Fibroblast of the aortic adventitia (primary cell): Measurements from ENCODE around the gene BCL2L13. TPM values are rescaled to one million over a fixed set of nuclear protein-coding genes. Genes with fewer than 3 reads are reported as not detected.

ENCODE experiments used
- DNase-seq: peaks from one replicate; pipeline ENCODE4 v3.0.0-alpha.2; 2010; ENCODE audit warnings: low read depth
- H3K4me3 ChIP-seq: 2 replicates; pipeline ENCODE4 v1.5.1; 2011; ENCODE audit warnings: low read depth, mild to moderate bottlenecking, control low read depth, low read length, moderate library complexity
- total RNA-seq: library from RNA; depleted of rRNA; stranded (reverse); fragments of >200 nt; gene quantifications from 2 replicates; pipeline ENCODE4 v1.2.3, GENCODE V29; 2012; ENCODE audit warnings: low replicate concordance
- TF ChIP-seq, protein P1 (sequence below): IDR thresholded peaks from 2 replicates; pipeline ENCODE4 v1.5.1; 2011; ENCODE audit warnings: mild to moderate bottlenecking, low read length, control low read depth, inconsistent platforms; ENCODE audit not compliant: insufficient read depth

The BCL2L13 gene
- total RNA-seq, 1 donor = 40.2 TPM

DNA sequence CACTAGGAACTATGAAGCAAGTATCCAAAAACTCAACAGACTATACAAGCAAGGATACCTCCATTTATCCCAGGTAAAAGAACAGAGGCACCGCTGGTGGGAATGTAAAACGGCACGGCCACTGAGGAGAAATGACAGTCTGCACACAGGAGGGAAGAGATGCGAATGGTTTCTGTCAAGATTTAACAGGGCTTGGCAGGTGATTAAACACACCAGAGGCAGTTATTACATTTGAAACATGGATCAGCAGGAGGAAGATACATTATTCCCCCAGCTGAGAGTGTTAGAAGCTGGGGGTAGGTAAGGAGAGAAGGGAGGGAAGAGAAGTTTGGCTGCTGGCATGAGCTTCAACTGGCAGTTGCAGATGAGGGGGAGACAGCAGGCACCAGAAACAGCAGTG lies 40.2 kb upstream of the BCL2L13 start:
- DNase-seq = no peak
- no peak overlapping the region for H3K4me3 ChIP-seq
- TF ChIP-seq, protein P1, sequence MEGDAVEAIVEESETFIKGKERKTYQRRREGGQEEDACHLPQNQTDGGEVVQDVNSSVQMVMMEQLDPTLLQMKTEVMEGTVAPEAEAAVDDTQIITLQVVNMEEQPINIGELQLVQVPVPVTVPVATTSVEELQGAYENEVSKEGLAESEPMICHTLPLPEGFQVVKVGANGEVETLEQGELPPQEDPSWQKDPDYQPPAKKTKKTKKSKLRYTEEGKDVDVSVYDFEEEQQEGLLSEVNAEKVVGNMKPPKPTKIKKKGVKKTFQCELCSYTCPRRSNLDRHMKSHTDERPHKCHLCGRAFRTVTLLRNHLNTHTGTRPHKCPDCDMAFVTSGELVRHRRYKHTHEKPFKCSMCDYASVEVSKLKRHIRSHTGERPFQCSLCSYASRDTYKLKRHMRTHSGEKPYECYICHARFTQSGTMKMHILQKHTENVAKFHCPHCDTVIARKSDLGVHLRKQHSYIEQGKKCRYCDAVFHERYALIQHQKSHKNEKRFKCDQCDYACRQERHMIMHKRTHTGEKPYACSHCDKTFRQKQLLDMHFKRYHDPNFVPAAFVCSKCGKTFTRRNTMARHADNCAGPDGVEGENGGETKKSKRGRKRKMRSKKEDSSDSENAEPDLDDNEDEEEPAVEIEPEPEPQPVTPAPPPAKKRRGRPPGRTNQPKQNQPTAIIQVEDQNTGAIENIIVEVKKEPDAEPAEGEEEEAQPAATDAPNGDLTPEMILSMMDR = no peak

GRCh38 chr22:17601031-17601430 lies 37.5 kb upstream of the BCL2L13 start:
- TF ChIP-seq, protein P1 = no peak
- no peak for DNase-seq
- no peak overlapping the region for H3K4me3 ChIP-seq

GRCh38 chr22:17603668-17604067 lies 34.9 kb upstream of the BCL2L13 start:
- TF ChIP-seq, protein P1 = no peak
- no peak for DNase-seq
- H3K4me3 ChIP-seq = no peak overlapping the region

DNA sequence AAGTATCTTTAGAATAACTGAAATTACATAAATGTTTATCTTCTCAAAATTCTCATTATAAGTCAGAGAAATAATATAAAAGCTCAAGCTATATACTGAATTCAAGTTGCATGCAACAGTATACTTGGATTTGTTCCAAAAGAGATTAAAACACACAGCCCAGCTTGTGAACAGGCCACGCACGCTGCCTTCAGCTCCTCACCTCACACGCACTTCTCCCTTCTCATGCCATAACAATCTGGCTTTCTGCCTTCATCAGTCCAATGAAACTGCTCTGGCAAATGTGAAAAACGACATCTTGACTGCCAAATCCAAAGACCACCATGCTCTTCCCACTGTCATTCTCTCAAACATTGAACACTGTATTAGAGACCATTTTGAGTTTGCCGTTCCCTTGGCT lies 32.1 kb upstream of the BCL2L13 start:
- no peak overlapping the region for H3K4me3 ChIP-seq
- peak; percentile 58 for DNase-seq
- TF ChIP-seq, protein P1 = no peak

GRCh38 chr22:17607891-17608521 lies 30.6 kb upstream of the BCL2L13 start:
- TF ChIP-seq, protein P1 = no peak
- DNase-seq = no peak

GRCh38 chr22:17612057-17612456 lies 26.5 kb upstream of the BCL2L13 start:
- H3K4me3 ChIP-seq = no peak overlapping the region
- TF ChIP-seq, protein P1 = no peak
- no peak for DNase-seq

More at GRCh38 chr22:17607891-17608521, 30.6 kb upstream of the BCL2L13 start:
- no peak overlapping the region for H3K4me3 ChIP-seq

DNA sequence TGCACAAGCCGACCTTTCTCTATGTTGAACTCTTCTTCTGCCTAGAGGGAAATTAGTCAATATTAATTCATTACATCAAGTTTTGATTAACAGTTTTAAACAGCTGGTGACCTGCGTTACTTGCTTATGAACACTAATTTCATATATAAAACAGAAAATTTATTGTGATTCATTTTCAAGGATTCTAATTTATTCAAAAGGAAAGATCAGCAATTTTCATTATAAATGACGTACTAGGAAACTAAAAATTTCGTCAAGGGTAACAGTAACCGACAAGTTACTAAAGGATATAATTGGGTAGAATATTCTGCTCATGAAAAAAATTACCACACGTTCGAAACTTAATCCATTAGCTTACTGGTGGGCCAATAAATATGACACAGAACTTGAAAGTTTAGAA lies 25.3 kb upstream of the BCL2L13 start:
- TF ChIP-seq, protein P1 = no peak
- no peak for DNase-seq
- H3K4me3 ChIP-seq = no peak overlapping the region
